ENCODE measurements around the gene STARD9. TPM values are rescaled to one million over a fixed set of nuclear protein-coding genes. Genes with fewer than 3 reads are reported as not detected.

STARD9 gene
- total RNA-seq, 2 donors from 2014 or later: 0.97 to 2.9 TPM

DNA sequence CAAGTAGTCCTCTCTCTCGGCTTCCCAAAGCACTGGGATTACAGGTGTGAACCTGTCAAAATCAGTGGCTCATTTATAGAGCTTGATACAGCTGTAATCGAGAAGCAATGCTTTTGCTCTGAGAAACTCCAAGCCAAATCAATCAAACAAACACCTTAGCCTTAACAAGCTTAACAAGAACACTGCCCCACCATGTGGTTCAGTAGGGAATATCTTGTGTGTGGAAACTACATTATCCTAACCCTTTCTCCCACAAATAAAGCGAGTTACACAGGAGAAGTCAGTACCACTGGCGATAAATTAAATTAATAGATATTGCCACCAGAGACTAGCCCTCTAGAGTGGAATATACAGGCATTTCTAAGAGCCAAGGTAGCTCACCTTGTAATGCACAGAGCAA, 147.7 kb downstream of the STARD9 start:
- H3K4me3 ChIP-seq (ENCODE audit: low read length): peak overlapping the region; percentile 13
- Mint-ChIP-seq H3K36me3 (ENCODE audit: low read depth) (peaks cover 38% of the 10 kb centered on the region), H3K4me3 (no peak overlapping the region), H3K4me1 (peaks cover 12% of the 10 kb centered on the region), H3K27me3 (ENCODE audit: insufficient read depth) (no peaks in the 10 kb centered on the region), H3K27ac (peak overlapping the region; percentile 76), H3K9me3 (no peaks in the 10 kb centered on the region)
- peaks cover 46% of the 10 kb centered on the region for H3K36me3 ChIP-seq (ENCODE audit: control insufficient read depth, insufficient read depth, low read length)
- H3K4me1 ChIP-seq (ENCODE audit: control insufficient read depth, insufficient read depth, low read length): peaks cover 11% of the 10 kb centered on the region
- TF ChIP-seq, protein P1, sequence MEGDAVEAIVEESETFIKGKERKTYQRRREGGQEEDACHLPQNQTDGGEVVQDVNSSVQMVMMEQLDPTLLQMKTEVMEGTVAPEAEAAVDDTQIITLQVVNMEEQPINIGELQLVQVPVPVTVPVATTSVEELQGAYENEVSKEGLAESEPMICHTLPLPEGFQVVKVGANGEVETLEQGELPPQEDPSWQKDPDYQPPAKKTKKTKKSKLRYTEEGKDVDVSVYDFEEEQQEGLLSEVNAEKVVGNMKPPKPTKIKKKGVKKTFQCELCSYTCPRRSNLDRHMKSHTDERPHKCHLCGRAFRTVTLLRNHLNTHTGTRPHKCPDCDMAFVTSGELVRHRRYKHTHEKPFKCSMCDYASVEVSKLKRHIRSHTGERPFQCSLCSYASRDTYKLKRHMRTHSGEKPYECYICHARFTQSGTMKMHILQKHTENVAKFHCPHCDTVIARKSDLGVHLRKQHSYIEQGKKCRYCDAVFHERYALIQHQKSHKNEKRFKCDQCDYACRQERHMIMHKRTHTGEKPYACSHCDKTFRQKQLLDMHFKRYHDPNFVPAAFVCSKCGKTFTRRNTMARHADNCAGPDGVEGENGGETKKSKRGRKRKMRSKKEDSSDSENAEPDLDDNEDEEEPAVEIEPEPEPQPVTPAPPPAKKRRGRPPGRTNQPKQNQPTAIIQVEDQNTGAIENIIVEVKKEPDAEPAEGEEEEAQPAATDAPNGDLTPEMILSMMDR (conservative IDR thresholded peaks at IDR 0.05): peak; percentile 75
- no peaks in the 10 kb centered on the region for H3K27me3 ChIP-seq (ENCODE audit: control insufficient read depth, insufficient read depth, low read length, poor library complexity, severe bottlenecking)
- no peak for DNase-seq
- no peaks in the 10 kb centered on the region for H3K9me3 ChIP-seq (ENCODE audit: control insufficient read depth, low read length)
- H3K9ac ChIP-seq (ENCODE audit: extremely low read depth, low read length, poor library complexity, severe bottlenecking): peak overlapping the region; percentile 17
- no peak overlapping the region for H3K27ac ChIP-seq (ENCODE audit: low read depth, low read length)
- WGBS, 2 experiments (ENCODE audit: insufficient coverage in 1 of 2, insufficient read length in 1 of 2): 77 to 90% methylated on average over 3 to 4 of the region's 4 CpGs

DNA sequence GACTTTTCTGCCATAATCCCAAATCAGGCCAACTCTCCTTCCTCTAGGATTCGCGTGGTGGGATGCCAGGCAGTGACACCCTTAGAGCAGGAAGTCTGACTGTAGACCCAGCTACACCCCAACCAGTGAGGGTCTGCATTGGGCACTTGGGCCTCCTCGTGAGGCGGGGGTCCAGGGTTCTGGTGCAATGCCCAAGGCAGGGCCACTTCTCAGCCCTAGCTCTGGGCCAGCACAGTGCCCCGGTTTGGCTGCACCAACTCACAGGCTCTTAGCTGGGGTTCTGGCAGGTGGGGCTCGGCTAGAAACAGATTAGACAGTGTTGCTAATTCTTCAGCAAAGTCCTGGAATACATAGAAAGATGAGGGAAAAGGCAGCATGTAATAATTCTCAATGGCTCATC, 148.9 kb downstream of the STARD9 start:
- Histone ChIP-seq H3K27me3 (ENCODE audit: control insufficient read depth, insufficient read depth, low read length, poor library complexity, severe bottlenecking) (no peaks in the 10 kb centered on the region), H3K27ac (ENCODE audit: low read depth, low read length) (no peak overlapping the region), H3K4me1 (ENCODE audit: control insufficient read depth, insufficient read depth, low read length) (peaks cover 11% of the 10 kb centered on the region), H3K4me3 (ENCODE audit: low read length) (no peak overlapping the region), H3K9ac (ENCODE audit: extremely low read depth, low read length, poor library complexity, severe bottlenecking) (no peak overlapping the region), H3K9me3 (ENCODE audit: control insufficient read depth, low read length) (no peaks in the 10 kb centered on the region), H3K36me3 (ENCODE audit: control insufficient read depth, insufficient read depth, low read length) (peaks cover 46% of the 10 kb centered on the region)
- no peaks in the 10 kb centered on the region for H3K27me3 Mint-ChIP-seq (ENCODE audit: insufficient read depth)
- H3K27ac Mint-ChIP-seq: no peak overlapping the region
- WGBS, 2 experiments (ENCODE audit: insufficient coverage in 1 of 2, insufficient read length in 1 of 2): 89 to 94% methylated on average over 4 to 6 of the region's 6 CpGs
- H3K4me1 Mint-ChIP-seq: peaks cover 12% of the 10 kb centered on the region
- TF ChIP-seq, protein P1 (conservative IDR thresholded peaks at IDR 0.05): no peak
- H3K9me3 Mint-ChIP-seq: no peaks in the 10 kb centered on the region
- no peak for DNase-seq
- peaks cover 47% of the 10 kb centered on the region for H3K36me3 Mint-ChIP-seq (ENCODE audit: low read depth)
- no peak overlapping the region for H3K4me3 Mint-ChIP-seq

DNA sequence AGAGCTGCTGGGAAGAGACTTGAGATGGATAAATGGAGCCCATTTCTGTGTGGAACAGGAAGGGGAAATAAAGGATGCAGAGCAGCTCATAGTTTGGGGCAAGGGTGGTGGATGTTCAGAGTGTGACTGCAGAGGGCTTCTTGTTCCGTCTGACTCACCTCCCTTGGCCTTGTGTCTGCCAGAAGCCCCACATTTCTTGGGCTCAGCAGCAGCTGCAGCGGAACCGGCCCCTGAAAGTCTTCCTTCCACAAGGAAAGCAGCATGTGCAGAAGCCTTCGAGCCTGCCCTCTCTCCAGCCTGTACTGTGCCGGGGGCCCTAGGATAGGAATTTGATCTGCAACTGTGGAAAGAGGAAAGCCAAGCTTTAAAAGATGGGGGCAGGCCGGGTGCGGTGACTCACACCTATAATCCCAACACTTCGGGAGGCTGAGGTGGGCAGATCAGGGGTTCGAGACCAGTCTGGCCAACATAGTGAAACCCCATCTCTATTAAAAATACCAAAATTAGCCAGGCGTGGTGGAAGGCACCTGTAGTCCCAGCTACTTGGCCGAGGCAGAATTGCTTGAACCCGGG, 150.0 kb downstream of the STARD9 start:
- Histone ChIP-seq H3K27me3 (ENCODE audit: control insufficient read depth, insufficient read depth, low read length, poor library complexity, severe bottlenecking) (no peaks in the 10 kb centered on the region), H3K4me3 (ENCODE audit: low read length) (no peak overlapping the region), H3K9me3 (ENCODE audit: control insufficient read depth, low read length) (no peaks in the 10 kb centered on the region), H3K36me3 (ENCODE audit: control insufficient read depth, insufficient read depth, low read length) (peaks cover 42% of the 10 kb centered on the region), H3K4me1 (ENCODE audit: control insufficient read depth, insufficient read depth, low read length) (peaks cover 11% of the 10 kb centered on the region), H3K9ac (ENCODE audit: extremely low read depth, low read length, poor library complexity, severe bottlenecking) (no peak overlapping the region), H3K27ac (ENCODE audit: low read depth, low read length) (no peak overlapping the region)
- Mint-ChIP-seq H3K27me3 (ENCODE audit: insufficient read depth) (no peaks in the 10 kb centered on the region), H3K27ac (no peak overlapping the region), H3K36me3 (ENCODE audit: low read depth) (peaks cover 50% of the 10 kb centered on the region), H3K9me3 (no peaks in the 10 kb centered on the region), H3K4me1 (peaks cover 12% of the 10 kb centered on the region), H3K4me3 (no peak overlapping the region)
- no peak for DNase-seq
- 69 to 82% methylated on average over 7 to 12 of the region's 12 CpGs for WGBS, 2 experiments (ENCODE audit: insufficient coverage in 1 of 2, insufficient read length in 1 of 2)
- TF ChIP-seq, protein P1 (conservative IDR thresholded peaks at IDR 0.05): no peak
